HG03175 (cell line): ENCODE results near the gene OR5AC2.

Experiments
- ATAC-seq: cut with Tn5 transposase; IDR thresholded peaks from one replicate; pipeline ENCODE4 v1.9.1; 2021; ENCODE audit warnings: mild to moderate bottlenecking, moderate library complexity; ENCODE audit not compliant: unreplicated experiment

Gene OR5AC2

GRCh38 chr3:98136631-98137030, 49.7 kb downstream of the OR5AC2 start:
- no peak for ATAC-seq
